Stimulated activated CD4-positive, alpha-beta T cell treated with anti-CD3 and anti-CD28 coated beads, Interleukin-1b, Interleukin-23, amount 100 ng/mL, for 1 hour (primary cell): ENCODE measurements around the gene WDR74.
"Not testable (repeated sequence)": the region's sequence is repeated elsewhere in the genome, so short reads cannot be mapped to it uniquely, and the experiment has no call there.

Experiments
- DNase-seq, 2 donors: peaks; one replicate each; pipeline ENCODE4 v3.0.0-alpha.2; 2020; ENCODE audit warnings: low read depth in 2 of 2

The WDR74 gene

GRCh38 chr11:62839050-62839945, at the start of gene WDR74:
WDR74 (minus strand) TSS chr11:62839590; CDS start chr11:62839570, 20 bp downstream.
- DNase-seq, result peak; percentile 68 to 70

- DNase-seq, result no peak
These were observed 49.7 kb upstream of the WDR74 start for GRCh38 chr11:62889126-62889483.

GRCh38 chr11:62888406-62888805, 49.0 kb upstream of the WDR74 start:
- no peak for DNase-seq

GRCh38 chr11:62885137-62885750, 45.9 kb upstream of the WDR74 start:
- DNase-seq, result no peak

GRCh38 chr11:62883673-62884072, 44.3 kb upstream of the WDR74 start:
- no peak for DNase-seq

- DNase-seq, result no peak
These were observed 43.6 kb upstream of the WDR74 start for GRCh38 chr11:62882788-62883501.

GRCh38 chr11:62882431-62882749, 43.0 kb upstream of the WDR74 start:
- no peak for DNase-seq

GRCh38 chr11:62881579-62882430, 42.4 kb upstream of the WDR74 start:
- peak; percentile 73 to 88 for DNase-seq

- DNase-seq, result peak; percentile 54 to 71
These were observed 41.6 kb upstream of the WDR74 start, which contains the start of gene SLC3A2 for GRCh38 chr11:62880803-62881578. SLC3A2 (plus strand) TSS chr11:62880896; CDS start chr11:62881024, 128 bp downstream.

GRCh38 chr11:62880231-62880802, 40.9 kb upstream of the WDR74 start:
- no peak for DNase-seq

GRCh38 chr11:62879235-62879978, 40.0 kb upstream of the WDR74 start:
- no peak for DNase-seq

- no peak for DNase-seq
These were observed 37.3 kb upstream of the WDR74 start for GRCh38 chr11:62876712-62877111.

GRCh38 chr11:62875698-62876478, 36.5 kb upstream of the WDR74 start:
- DNase-seq, result no peak

- no peak for DNase-seq
These were observed 35.5 kb upstream of the WDR74 start for GRCh38 chr11:62874851-62875250.

- DNase-seq, result no peak
These were observed 26.2 kb upstream of the WDR74 start for GRCh38 chr11:62865635-62866034.

- no peak for DNase-seq
These were observed 24.4 kb upstream of the WDR74 start for GRCh38 chr11:62863687-62864335.

- DNase-seq, result not testable (repeated sequence)
These were observed 22.3 kb upstream of the WDR74 start for GRCh38 chr11:62861564-62862192.
